Bone marrow (tissue), 2 donors: ENCODE measurements around the gene ZIK1.

Experiments
- DNase-seq, 2 donors: peaks; one replicate each; lab custom pipeline; 2025; lab: John Stamatoyannopoulos, UW

The ZIK1 gene

DNA sequence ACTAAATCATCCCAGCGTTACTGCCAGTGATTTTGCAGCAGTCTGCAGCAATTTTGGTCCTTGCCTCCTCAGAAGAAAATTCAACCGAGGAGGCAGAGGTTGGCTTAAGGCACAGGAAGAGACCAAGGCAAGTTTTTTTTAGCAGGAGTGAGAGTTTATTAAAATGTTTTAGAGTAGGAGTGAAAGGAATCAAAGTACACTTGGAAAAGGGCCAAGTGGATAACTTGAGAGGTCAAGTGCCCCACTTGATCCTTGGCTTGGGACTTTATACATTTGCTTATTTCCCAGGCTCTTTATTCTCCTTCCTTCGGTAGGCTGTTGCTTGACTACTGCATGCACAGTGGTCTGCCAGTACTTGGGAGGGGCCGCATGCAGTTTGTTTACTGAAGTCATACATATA, 27.2 kb downstream of the ZIK1 start:
- no peak for DNase-seq

DNA sequence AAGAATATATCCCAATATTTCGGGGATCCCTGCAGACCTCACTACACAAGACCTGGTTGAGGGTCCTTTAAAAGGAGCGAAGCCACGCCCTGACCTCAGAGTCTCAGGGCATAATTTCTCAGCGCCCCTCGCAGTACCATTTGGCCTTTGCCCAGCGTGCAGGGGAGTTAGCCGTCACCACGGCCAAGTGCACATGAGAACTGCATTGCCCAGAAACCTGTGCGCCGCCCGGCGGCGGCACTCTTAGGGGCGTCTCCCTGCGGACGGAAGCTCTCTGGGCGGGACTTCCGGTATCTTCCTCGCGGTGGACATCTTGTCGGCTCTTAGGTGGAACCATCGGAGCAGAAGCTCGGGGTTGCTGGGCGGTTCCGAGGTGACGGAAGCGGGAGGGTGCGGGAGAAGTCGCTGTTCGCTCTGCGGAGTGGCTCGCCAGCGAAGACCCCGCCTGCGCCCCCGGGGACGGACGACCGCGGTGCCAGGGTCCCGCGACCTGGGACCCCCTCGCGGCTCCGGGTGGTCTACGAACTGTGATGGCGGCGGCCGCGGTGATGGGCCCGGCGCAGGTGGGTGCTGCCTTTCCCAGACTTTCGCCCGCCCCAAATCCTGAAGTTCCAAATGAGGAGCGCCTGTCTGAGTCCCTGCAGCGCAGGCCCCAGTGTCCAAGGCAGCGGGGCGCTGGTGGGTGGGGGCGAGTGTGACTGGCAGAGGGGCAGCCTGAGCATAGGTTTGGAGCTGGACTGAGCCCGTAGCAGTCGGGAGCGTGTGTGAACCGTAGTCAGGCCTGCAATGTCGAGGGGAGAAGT, 30.2 kb downstream of the ZIK1 start, which contains the start of gene ZNF134:
Gene ZNF134, plus strand, starts transcription at position 302 of the 803 bp plus-strand sequence. CDS start 5,227 bp downstream, outside the sequence.
- peak; percentile 64 to 88 for DNase-seq

DNA sequence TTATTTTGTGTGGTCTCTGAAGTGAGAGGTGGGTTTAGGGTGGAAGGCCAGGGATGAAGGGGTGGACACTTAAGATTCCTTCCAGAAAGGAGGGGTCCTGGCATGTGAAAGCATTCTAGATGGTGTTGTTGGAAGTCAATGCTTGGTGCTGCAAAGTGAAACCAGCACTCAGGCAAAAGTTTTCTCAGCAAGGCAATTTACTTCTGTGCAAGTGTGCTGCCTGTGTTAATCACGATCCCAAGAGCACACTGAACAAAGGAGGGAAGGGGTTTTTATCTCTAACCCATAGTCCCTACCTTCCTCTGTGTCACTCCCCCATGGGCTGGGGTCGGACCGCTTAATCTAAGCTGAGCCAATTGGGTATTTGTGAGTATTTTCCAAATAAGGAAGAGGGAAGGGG, 31.4 kb downstream of the ZIK1 start:
- no peak for DNase-seq

DNA sequence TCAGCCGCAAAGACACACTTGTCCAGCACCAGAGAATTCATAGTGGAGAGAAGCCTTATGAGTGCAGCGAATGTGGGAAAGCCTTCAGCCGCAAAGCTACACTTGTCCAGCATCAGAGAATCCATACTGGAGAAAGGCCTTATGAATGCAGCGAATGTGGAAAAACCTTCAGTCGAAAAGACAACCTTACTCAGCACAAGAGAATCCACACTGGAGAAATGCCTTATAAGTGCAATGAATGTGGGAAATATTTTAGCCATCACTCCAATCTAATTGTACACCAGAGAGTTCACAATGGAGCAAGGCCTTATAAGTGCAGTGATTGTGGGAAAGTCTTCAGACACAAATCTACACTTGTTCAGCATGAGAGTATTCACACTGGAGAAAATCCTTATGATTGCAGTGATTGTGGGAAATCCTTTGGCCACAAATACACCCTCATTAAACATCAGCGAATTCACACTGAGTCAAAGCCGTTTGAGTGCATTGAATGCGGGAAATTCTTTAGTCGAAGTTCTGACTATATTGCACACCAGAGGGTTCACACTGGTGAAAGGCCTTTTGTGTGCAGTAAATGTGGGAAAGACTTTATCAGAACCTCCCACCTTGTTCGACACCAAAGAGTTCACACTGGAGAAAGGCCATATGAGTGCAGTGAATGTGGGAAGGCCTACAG, 36.9 kb downstream of the ZIK1 start:
- no peak for DNase-seq

DNA sequence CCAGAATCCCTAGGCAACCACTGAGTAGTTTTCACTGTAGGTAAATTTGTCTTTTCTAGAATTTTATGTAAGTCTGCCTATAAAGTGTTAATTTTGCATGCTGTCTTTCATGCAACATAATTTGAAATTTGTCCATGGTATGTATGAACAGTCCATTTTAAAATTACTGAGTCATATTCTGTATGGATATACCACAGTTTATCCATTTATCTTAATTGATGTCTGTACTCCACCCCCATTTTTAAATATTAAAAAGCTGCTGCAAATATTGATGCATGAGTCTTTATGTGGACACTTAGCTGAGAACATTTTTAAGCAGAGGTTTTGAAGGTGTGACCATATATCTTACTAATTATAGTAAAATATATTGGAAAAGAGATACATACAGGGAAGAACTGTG, 39.1 kb downstream of the ZIK1 start:
- no peak for DNase-seq

DNA sequence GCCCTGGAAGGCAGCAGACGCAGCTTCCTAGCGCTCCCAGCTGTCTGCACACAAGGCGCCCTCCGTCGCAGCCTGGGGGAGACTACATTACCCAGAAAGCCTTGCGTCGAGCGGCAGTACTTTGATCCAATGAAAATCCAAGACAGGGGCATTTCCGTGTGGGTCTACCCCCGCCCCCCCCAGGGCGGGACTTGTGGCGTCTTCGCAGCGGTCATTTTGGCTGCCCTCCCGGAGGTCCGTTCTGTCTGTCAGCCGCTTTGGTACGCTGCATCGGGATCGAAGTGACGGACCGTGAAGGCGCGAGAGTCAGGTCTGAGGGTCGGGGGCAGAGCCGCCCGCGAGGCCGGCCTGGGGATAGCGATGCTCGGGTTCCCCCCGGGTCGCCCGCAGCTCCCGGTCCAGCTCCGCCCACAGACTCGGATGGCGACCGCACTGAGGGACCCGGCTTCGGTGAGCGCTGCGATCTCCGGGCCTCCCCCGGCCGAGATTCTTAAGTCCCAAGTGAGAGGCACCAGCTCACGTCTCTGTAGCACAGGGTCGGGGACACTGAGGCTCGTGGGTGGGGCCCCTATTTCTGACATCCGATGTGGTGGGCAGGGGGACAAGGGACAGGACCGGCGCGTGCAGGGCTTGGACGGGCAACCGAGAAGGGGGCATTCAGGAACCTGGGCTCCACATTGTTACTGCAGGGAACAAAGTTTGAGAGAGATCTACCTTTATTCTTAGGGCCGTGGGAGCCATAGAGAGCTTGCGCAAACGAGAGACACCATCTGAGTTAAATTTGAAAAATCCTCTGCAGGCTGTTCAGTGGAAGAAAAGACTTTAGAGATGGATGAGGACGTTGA, 49.3 kb downstream of the ZIK1 start, which contains the start of gene ZNF211:
Gene ZNF211, plus strand, starts transcription at position 182 of the 845 bp plus-strand sequence. Its CDS starts 179 bp downstream, at position 361.
- DNase-seq, result peak; percentile 73 to 89

DNA sequence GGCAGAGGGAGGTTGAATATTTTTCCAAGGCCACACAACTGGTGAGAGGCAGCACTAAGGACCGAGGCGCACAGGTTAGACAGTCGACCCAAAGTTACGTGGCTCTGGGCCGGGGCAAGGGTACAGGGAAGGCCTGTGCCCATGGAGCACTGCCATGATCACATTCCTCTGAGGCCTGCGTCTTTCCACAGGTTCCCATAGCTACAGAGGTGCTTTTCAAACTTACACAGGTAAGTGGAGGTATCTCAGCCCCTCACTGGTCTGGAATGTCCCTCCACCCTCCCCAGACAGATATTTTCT, 49.8 kb downstream of the ZIK1 start:
- no peak for DNase-seq

DNA sequence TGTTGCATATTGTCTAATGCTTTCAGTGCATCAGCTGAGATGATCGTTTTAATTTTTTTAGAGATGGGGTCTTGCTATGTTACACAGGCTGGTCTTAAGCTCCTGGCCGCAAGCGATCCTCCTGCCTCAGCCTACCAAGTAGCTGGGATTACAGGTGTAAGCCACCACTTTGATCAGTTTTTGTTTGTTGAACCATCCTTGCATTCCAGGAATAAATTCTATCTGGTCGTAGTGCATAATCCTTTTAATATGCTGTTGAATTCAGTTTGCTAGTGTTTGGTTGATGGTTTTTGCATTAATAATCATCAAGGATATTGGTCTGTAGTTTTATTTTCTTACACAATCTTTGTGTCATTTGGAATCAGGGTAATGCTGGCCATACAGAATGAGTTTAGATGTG, 53.4 kb downstream of the ZIK1 start:
- DNase-seq, result no peak

DNA sequence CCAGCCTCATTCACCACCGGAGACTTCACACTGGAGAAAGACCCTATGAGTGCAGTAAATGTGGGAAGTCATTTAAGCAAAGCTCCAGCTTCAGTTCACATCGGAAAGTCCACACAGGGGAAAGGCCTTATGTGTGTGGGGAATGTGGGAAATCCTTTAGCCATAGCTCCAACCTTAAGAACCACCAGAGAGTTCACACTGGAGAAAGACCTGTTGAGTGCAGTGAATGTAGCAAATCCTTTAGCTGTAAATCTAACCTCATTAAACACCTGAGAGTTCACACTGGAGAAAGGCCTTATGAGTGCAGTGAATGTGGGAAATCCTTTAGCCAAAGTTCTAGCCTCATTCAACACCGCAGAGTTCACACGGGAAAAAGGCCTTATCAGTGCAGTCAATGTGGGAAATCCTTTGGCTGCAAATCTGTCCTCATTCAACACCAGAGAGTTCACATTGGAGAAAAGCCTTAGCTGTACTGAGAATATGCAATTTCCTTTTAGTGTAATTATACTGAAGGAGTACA, 57.8 kb downstream of the ZIK1 start:
- no peak for DNase-seq

DNA sequence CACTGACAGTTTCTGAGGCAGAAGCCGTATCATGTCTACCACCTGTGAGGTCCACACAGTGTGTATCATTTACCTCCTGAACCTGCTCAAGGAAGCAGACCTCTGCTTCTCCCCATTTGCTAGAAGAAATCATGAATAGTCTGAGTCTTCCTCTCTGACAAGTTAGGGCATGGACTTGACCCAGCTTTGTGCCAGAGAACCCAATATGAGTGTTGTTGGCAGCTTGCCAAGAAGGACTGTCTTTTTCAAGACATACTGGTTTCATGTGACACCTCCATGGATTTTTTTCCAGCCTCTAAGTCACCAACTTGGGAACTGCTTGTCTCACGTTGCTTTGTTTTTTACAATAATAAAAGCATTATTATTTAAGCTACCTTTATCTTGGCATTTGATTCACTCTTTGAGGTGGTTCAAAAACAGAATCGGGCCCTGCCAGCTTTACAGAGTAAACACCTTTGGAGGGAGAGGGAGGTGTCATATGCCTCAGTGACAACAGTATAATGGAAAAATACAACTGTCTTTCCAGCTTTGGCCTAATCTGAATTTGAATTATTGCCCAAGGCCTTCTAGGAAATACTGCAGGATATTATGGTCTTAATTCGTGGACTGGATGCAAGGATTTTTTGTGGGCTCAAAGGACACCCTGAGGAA, 58.6 kb downstream of the ZIK1 start:
- DNase-seq, result no peak
